Heart left ventricle (tissue), 16 donors: ENCODE measurements around the gene ZNF287. TPM values are rescaled to one million over a fixed set of nuclear protein-coding genes. Genes with fewer than 3 reads are reported as not detected.

Experiments used
- ATAC-seq, 4 donors: fragments of 200-7000 bp; cut with Tn5 transposase; one replicate each; pipeline ENCODE4 v1.9.1; 2020 to 2022; ENCODE audit warnings: moderate library complexity in 4 of 4, mild to moderate bottlenecking in 3 of 4, moderate number of reproducible peaks in 1 of 4
- DNase-seq, 5 donors: peaks; one replicate each; pipeline ENCODE4 v3.0.0-alpha.2; 2020
- H3K27ac ChIP-seq, 12 donors: fragments of 200-600 bp; sonication (generic) in 4 of 12; one replicate each; pipeline versions ENCODE4 v1.5.0 to v1.8.0; 2016 to 2022; ENCODE audit warnings: mild to moderate bottlenecking in 2 of 12
- H3K27me3 ChIP-seq, 9 donors: fragments of 200-600 bp; sonication (generic) in 2 of 9; one replicate each; pipeline versions ENCODE4 v1.5.1 to v1.8.0; 2016 to 2022; ENCODE audit warnings: mild to moderate bottlenecking in 3 of 9
- H3K36me3 ChIP-seq, 9 donors: fragments of 200-600 bp; sonication (generic) in 2 of 9; one replicate each; pipeline versions ENCODE4 v1.5.0 to v1.8.0; 2018 to 2022; ENCODE audit warnings: mild to moderate bottlenecking in 2 of 9
- H3K4me1 ChIP-seq, 12 donors: fragments of 200-600 bp; sonication (generic) in 4 of 12; one replicate each; pipeline versions ENCODE4 v1.5.0 to v1.8.0; 2016 to 2022; ENCODE audit warnings: mild to moderate bottlenecking in 3 of 12
- H3K4me3 ChIP-seq, 12 donors: fragments of 200-600 bp; sonication (generic) in 4 of 12; one replicate each; pipeline versions ENCODE4 v1.5.0 to v1.8.0; 2017 to 2022; ENCODE audit warnings: mild to moderate bottlenecking in 9 of 12, moderate library complexity in 4 of 12
- H3K9me3 ChIP-seq, 12 donors: fragments of 200-600 bp; sonication (generic) in 4 of 12; one replicate each; pipeline versions ENCODE4 v1.5.0 to v1.8.0; 2016 to 2022; ENCODE audit warnings: mild to moderate bottlenecking in 1 of 12
- CTCF ChIP-seq, 12 donors: fragments of 200-600 bp; sonication (generic) in 4 of 12; IDR thresholded peaks; one replicate each; pipeline versions ENCODE4 v1.5.0 to v1.8.0; 2018 to 2022; ENCODE audit warnings: antibody characterized with exemption in 12 of 12, mild to moderate bottlenecking in 5 of 12
- POLR2A ChIP-seq, 2 donors: fragments of 450-650 bp; IDR thresholded peaks; one replicate each; pipeline ENCODE4 v1.6.1; 2017; ENCODE audit warnings: antibody characterized with exemption in 2 of 2, mild to moderate bottlenecking in 2 of 2, moderate library complexity in 2 of 2
- WGBS, 4 donors: extraction: QIAGEN DNeasy Blood & Tissue Kit in 2 of 4; methylation state at CpG; one replicate each; pipeline versions ENCODE4 v1.1.5 to v1.1.7; 2013 to 2018; 5-methylcytosine and 5-hydroxymethylcytosine counted together
- intact Hi-C, 10 donors: fragments of 100-400 bp; cut with DNase I; formaldehyde crosslinking; loops; one replicate each; pipeline versions ENCODE4 v1.11.1 to v1.14.2; 2022
- polyA plus RNA-seq, 2 donors: library from polyadenylated mRNA; stranded (reverse); fragments of 200-250 nt; gene quantifications; one replicate each; pipeline ENCODE4 v1.2.3, GENCODE V29; 2013
- total RNA-seq, 9 donors: library from RNA; depleted of rRNA in 2 of 9; stranded (reverse); fragments of >200 nt in 2 of 9; fragmentation: NEBNext Ultra II Directional in 3 of 9; extraction: Animal tissue kit (Norgen Biotek cat#: 25700) in 3 of 9; gene quantifications; one replicate each; pipeline versions ENCODE4 v1.1.0 to v1.2.4, GENCODE V29; 2016 to 2023
- donor health status: ischemic (EF 13 %, LVEDD 7.1; RV severe dilation, severe dysfunction).
- donor health status: healthy with polysubstance abuse.
- donor health status: DM: no; HTN: yes; CAD: no.
- donor health status: DM: no; HTN: no; CAD: no.
- donor health status: ischemic (EF 25% LVEDD 6.9; RV normal size, moderate dysfunction).
- donor health status: ischemic (EF 25% LVEDD 5.7; RV mildly dilated, moderate dysfunction).
- donor health status: healthy.
- donor health status: DM: yes; HTN: yes; CAD: no.
- donor health status: ischemic (EF 35%, LVEDD 5.7; RV mildly dilated, moderate dysfunction).
- donor health status: nonischemic (EF 11% LVEDD 7.7; RV severe dilation, severe dysfunction).
- donor health status: DM: yes; HTN: yes; CAD: no.
- donor health status: PGD.
- donor health status: ischemic (EF 29% LVEDD 5.4; RV normal size, mild dysfunction).
- donor health status: nonischemic (EF 23%, LVEDD 6.1; RV moderate dilation, normal function).

Gene ZNF287
- total and polyA plus RNA-seq, 11 donors: 3.8 to 14.7 (median 10.2) TPM

- Histone ChIP-seq H3K27me3 (no peaks in the 10 kb centered on the region), H3K4me3 (no peak overlapping the region), H3K27ac (no peak overlapping the region), H3K36me3 (no peaks in the 10 kb centered on the region), H3K4me1 (no peaks in the 10 kb centered on the region), H3K9me3 (no peaks in the 10 kb centered on the region)
- WGBS, 4 donors: 88 to 96% (median 95%) methylated on average over 3 of the region's 3 CpGs
- DNase-seq (no peak), ATAC-seq (no peak)
- intact Hi-C loops: no loop called here
- TF ChIP-seq CTCF (IDR thresholded peaks at IDR 0.05) (no peak), POLR2A (IDR thresholded peaks at IDR 0.05) (no peak)
Measured at GRCh38 chr17:16506188-16506587, 62.8 kb downstream of the ZNF287 start.

- no peak for ATAC-seq
Measured at GRCh38 chr17:16504984-16505383, 64.0 kb downstream of the ZNF287 start.

More at GRCh38 chr17:16504984-16505383, 64.0 kb downstream of the ZNF287 start:
- no peaks in the 10 kb centered on the region for H3K36me3 ChIP-seq
- no peak for DNase-seq
- intact Hi-C loops: no loop called here
- H3K27ac ChIP-seq: no peak overlapping the region
- TF ChIP-seq CTCF (IDR thresholded peaks at IDR 0.05) (no peak), POLR2A (IDR thresholded peaks at IDR 0.05) (no peak)
- H3K27me3 ChIP-seq: no peaks in the 10 kb centered on the region
- H3K4me3 ChIP-seq: no peak overlapping the region
- no peaks in the 10 kb centered on the region for H3K9me3 ChIP-seq
- H3K4me1 ChIP-seq: no peaks in the 10 kb centered on the region
- WGBS, 4 donors: 75 to 95% (median 84%) methylated on average over 3 of the region's 3 CpGs

Other genes with a start within 250 kb of the ZNF287 start
- 10 to 100 TPM in 8 of 9 donors, 1 to 10 TPM in 1; 9.7 to 15.0 (median 11.5) TPM for gene CENPV, start 215.7 kb downstream of the ZNF287 start, total RNA-seq
- 10 to 100 TPM in 1 of 2 donors, 1 to 10 TPM in 1; 9.1 to 18.7 TPM for gene CENPV, start 215.7 kb downstream of the ZNF287 start, polyA plus RNA-seq
- gene UBB, start 188.1 kb downstream of the ZNF287 start, total RNA-seq: 1,000 to 10,000 TPM in 8 of 9 donors, 100 to 1,000 TPM in 1; 665 to 2,180 (median 1,547) TPM
- 1,000 to 10,000 TPM in 1 of 2 donors, 100 to 1,000 TPM in 1; 932 to 1,006 TPM for gene UBB, start 188.1 kb downstream of the ZNF287 start, polyA plus RNA-seq
- gene TRPV2, start 153.6 kb downstream of the ZNF287 start, total RNA-seq: 10 to 100 TPM in 5 of 9 donors, 1 to 10 TPM in 4; 5.8 to 43.5 (median 11.5) TPM
- gene TRPV2, start 153.6 kb downstream of the ZNF287 start, polyA plus RNA-seq: 1 to 10 TPM; 5.2 to 8.6 TPM
- 1 to 10 TPM in 3 of 9 donors, under 1 TPM in 6; 0.37 to 2.5 (median 0.98) TPM for gene LRRC75A, start 77.0 kb downstream of the ZNF287 start, total RNA-seq
- under 1 TPM; 0.42 to 0.85 TPM for gene LRRC75A, start 77.0 kb downstream of the ZNF287 start, polyA plus RNA-seq
- gene ZNF624, start 84.6 kb upstream of the ZNF287 start, total RNA-seq: 1 to 10 TPM in 8 of 9 donors, under 1 TPM in 1; 0.88 to 5.6 (median 1.8) TPM
- under 1 TPM; 0.55 to 0.72 TPM for gene ZNF624, start 84.6 kb upstream of the ZNF287 start, polyA plus RNA-seq
- 1 to 10 TPM in 5 of 9 donors, under 1 TPM in 3, not detected in 1; 0.31 to 4.4 (median 1.5) TPM for gene CCDC144A, start 121.0 kb upstream of the ZNF287 start, total RNA-seq
- gene CCDC144A, start 121.0 kb upstream of the ZNF287 start, polyA plus RNA-seq: 1 to 10 TPM in 1 of 2 donors, under 1 TPM in 1; 0.78 to 1.2 TPM